ENCODE measurements around the gene CRTC1. TPM values are rescaled to one million over a fixed set of nuclear protein-coding genes. Genes with fewer than 3 reads are reported as not detected.

The CRTC1 gene
- total and polyA plus RNA-seq, 4 donors = 1.5 to 3.5 (median 1.9) TPM

- no peak for DNase-seq (ENCODE audit: low spot score)
- Histone ChIP-seq H3K27ac (ENCODE audit: low read depth in 1 of 2, low read length in 2 of 2) (no peak overlapping the region), H3K4me1 (ENCODE audit: control insufficient read depth in 4 of 4, insufficient read depth in 4 of 4, low read length in 3 of 4) (peaks cover 0 to 8% (median 6%) of the 10 kb centered on the region in 4 donors)
Observed at GRCh38 chr19:18717601-18718000, 34.1 kb downstream of the CRTC1 start.

More at GRCh38 chr19:18717601-18718000, 34.1 kb downstream of the CRTC1 start:
- no peak overlapping the region for H3K9ac ChIP-seq (ENCODE audit: low read depth in 1 of 2, low read length in 2 of 2)
- H3K9me3 ChIP-seq (ENCODE audit: control insufficient read depth in 4 of 4, low read length in 3 of 4) = no peaks in the 10 kb centered on the region
- TF ChIP-seq SP1 (IDR thresholded peaks at IDR 0.05) (no peak), EGR1 (IDR thresholded peaks at IDR 0.05; ENCODE audit: low read depth in 2 of 2) (no peak), JUND (IDR thresholded peaks at IDR 0.05) (no peak), GABPA (IDR thresholded peaks at IDR 0.05 in 1 of 2, conservative IDR thresholded peaks at IDR 0.05 in 1 of 2) (no peak), FOXA1 (IDR thresholded peaks at IDR 0.05) (no peak), HNF4G (IDR thresholded peaks at IDR 0.05) (no peak), REST (IDR thresholded peaks at IDR 0.05) (no peak), TAF1 (conservative IDR thresholded peaks at IDR 0.05) (no peak), NR2F2 (IDR thresholded peaks at IDR 0.05) (no peak), RAD21 (IDR thresholded peaks at IDR 0.05) (no peak), HNF4A (conservative IDR thresholded peaks at IDR 0.05) (no peak), YY1 (IDR thresholded peaks at IDR 0.05) (no peak), FOXA2 (IDR thresholded peaks at IDR 0.05) (no peak), RXRA (IDR thresholded peaks at IDR 0.05) (no peak)
- TF ChIP-seq, protein P1, sequence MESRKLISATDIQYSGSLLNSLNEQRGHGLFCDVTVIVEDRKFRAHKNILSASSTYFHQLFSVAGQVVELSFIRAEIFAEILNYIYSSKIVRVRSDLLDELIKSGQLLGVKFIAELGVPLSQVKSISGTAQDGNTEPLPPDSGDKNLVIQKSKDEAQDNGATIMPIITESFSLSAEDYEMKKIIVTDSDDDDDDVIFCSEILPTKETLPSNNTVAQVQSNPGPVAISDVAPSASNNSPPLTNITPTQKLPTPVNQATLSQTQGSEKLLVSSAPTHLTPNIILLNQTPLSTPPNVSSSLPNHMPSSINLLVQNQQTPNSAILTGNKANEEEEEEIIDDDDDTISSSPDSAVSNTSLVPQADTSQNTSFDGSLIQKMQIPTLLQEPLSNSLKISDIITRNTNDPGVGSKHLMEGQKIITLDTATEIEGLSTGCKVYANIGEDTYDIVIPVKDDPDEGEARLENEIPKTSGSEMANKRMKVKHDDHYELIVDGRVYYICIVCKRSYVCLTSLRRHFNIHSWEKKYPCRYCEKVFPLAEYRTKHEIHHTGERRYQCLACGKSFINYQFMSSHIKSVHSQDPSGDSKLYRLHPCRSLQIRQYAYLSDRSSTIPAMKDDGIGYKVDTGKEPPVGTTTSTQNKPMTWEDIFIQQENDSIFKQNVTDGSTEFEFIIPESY (IDR thresholded peaks at IDR 0.05) = no peak
- TF ChIP-seq, protein P2, sequence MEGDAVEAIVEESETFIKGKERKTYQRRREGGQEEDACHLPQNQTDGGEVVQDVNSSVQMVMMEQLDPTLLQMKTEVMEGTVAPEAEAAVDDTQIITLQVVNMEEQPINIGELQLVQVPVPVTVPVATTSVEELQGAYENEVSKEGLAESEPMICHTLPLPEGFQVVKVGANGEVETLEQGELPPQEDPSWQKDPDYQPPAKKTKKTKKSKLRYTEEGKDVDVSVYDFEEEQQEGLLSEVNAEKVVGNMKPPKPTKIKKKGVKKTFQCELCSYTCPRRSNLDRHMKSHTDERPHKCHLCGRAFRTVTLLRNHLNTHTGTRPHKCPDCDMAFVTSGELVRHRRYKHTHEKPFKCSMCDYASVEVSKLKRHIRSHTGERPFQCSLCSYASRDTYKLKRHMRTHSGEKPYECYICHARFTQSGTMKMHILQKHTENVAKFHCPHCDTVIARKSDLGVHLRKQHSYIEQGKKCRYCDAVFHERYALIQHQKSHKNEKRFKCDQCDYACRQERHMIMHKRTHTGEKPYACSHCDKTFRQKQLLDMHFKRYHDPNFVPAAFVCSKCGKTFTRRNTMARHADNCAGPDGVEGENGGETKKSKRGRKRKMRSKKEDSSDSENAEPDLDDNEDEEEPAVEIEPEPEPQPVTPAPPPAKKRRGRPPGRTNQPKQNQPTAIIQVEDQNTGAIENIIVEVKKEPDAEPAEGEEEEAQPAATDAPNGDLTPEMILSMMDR (IDR thresholded peaks at IDR 0.05; ENCODE audit: low read depth, low read length, missing input control) = no peak
- TF ChIP-seq, protein P3, sequence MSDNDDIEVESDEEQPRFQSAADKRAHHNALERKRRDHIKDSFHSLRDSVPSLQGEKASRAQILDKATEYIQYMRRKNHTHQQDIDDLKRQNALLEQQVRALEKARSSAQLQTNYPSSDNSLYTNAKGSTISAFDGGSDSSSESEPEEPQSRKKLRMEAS (IDR thresholded peaks at IDR 0.05) = no peak
- H3K4me3 ChIP-seq (ENCODE audit: low read depth in 1 of 3, low read length in 3 of 3) = no peak overlapping the region
- H3K36me3 ChIP-seq (ENCODE audit: control insufficient read depth in 4 of 4, insufficient read depth in 3 of 4, low read depth in 1 of 4, low read length in 3 of 4) = peaks cover 0 to 2% (median 0%) of the 10 kb centered on the region in 4 donors
- 94% methylated on average over 10 of the region's 10 CpGs for WGBS
- H3K27me3 ChIP-seq (ENCODE audit: control insufficient read depth in 4 of 4, insufficient read depth in 4 of 4, low read length in 3 of 4) = no peaks in the 10 kb centered on the region

Measured in liver (tissue), 9 donors.